ENCODE measurements around the gene SH3BP5.

SH3BP5 gene

DNA sequence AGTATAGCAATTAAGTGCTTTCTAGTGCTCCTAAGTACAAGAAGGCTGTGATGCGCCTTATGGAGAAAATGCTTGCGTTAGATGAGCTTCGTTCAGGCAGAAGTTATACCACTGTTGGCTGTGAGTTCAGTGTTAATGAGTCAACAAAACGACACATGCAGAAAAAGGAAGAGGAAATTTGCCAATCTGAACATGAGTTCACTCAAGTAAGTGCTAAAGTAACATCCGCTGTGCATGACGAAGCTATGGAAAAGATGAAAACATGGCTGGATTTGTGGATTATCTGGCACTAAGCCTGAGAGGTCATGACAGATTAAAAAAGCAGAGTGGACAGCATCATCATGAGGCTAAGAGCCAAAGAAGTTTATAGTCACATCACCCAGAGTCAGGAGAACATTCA is 36.9 kb downstream of the SH3BP5 start:
- DNase-seq, result no peak
- H3K4me3 ChIP-seq (ENCODE audit: low read length), result no peak overlapping the region
- no peak for TF ChIP-seq CTCF (IDR thresholded peaks at IDR 0.05; ENCODE audit: low read length)
- no peak for TF ChIP-seq EZH2 (optimal IDR thresholded peaks at IDR 0.05; ENCODE audit: low read depth, low read length)
- no peak for TF ChIP-seq EZH2phosphoT487 (IDR thresholded peaks at IDR 0.05; ENCODE audit: low read length)
- H3K4me1 ChIP-seq (ENCODE audit: low read length), result peaks cover 20% of the 10 kb centered on the region
- H3F3A ChIP-seq (ENCODE audit: insufficient read depth, low read length), result peaks cover 20% of the 10 kb centered on the region
- no peaks in the 10 kb centered on the region for H4K20me1 ChIP-seq (ENCODE audit: insufficient read depth, low read length)
- no peaks in the 10 kb centered on the region for H3K9me3 ChIP-seq (replicated peaks; ENCODE audit: insufficient read depth, low read length)
- no peak overlapping the region for H2AFZ ChIP-seq (ENCODE audit: low read length)
- no peaks in the 10 kb centered on the region for H3K27me3 ChIP-seq (replicated peaks; ENCODE audit: insufficient read depth, low read length)
- no peak overlapping the region for H3K27ac ChIP-seq (ENCODE audit: low read length)
- H3K9me2 ChIP-seq (replicated peaks; ENCODE audit: insufficient read depth, low read length), result no peaks in the 10 kb centered on the region
- no peaks in the 10 kb centered on the region for H3K36me3 ChIP-seq (replicated peaks; ENCODE audit: insufficient read depth, low read length)
- H3K9ac ChIP-seq (ENCODE audit: low read length), result no peak overlapping the region
- H3K79me2 ChIP-seq (ENCODE audit: low read length), result no peaks in the 10 kb centered on the region
- no peak overlapping the region for H3K4me2 ChIP-seq (ENCODE audit: low read depth, low read length)

GRCh38 chr3:15294929-15295328 is 37.5 kb downstream of the SH3BP5 start:
- no peaks in the 10 kb centered on the region for H4K20me1 ChIP-seq (ENCODE audit: insufficient read depth, low read length)
- H3F3A ChIP-seq (ENCODE audit: insufficient read depth, low read length), result peaks cover 20% of the 10 kb centered on the region
- TF ChIP-seq EZH2phosphoT487 (IDR thresholded peaks at IDR 0.05; ENCODE audit: low read length) (no peak), EZH2 (optimal IDR thresholded peaks at IDR 0.05; ENCODE audit: low read depth, low read length) (no peak), CTCF (IDR thresholded peaks at IDR 0.05; ENCODE audit: low read length) (no peak)
- H3K9me2 ChIP-seq (replicated peaks; ENCODE audit: insufficient read depth, low read length), result no peaks in the 10 kb centered on the region
- peaks cover 21% of the 10 kb centered on the region for H3K4me1 ChIP-seq (ENCODE audit: low read length)
- no peaks in the 10 kb centered on the region for H3K27me3 ChIP-seq (replicated peaks; ENCODE audit: insufficient read depth, low read length)
- H3K9ac ChIP-seq (ENCODE audit: low read length), result no peak overlapping the region
- H3K4me3 ChIP-seq (ENCODE audit: low read length), result no peak overlapping the region
- DNase-seq, result no peak
- H3K36me3 ChIP-seq (replicated peaks; ENCODE audit: insufficient read depth, low read length), result no peaks in the 10 kb centered on the region
- no peak overlapping the region for H3K4me2 ChIP-seq (ENCODE audit: low read depth, low read length)
- no peak overlapping the region for H2AFZ ChIP-seq (ENCODE audit: low read length)
- no peak overlapping the region for H3K27ac ChIP-seq (ENCODE audit: low read length)
- H3K79me2 ChIP-seq (ENCODE audit: low read length), result no peaks in the 10 kb centered on the region
- H3K9me3 ChIP-seq (replicated peaks; ENCODE audit: insufficient read depth, low read length), result no peaks in the 10 kb centered on the region

- H3K4me3 ChIP-seq (ENCODE audit: low read length), result no peak overlapping the region
- H3F3A ChIP-seq (ENCODE audit: insufficient read depth, low read length), result peaks cover 20% of the 10 kb centered on the region
- no peak overlapping the region for H3K9ac ChIP-seq (ENCODE audit: low read length)
- peak overlapping the region; percentile 87; the same call in 1 of the 2 replicates for H3K27ac ChIP-seq (ENCODE audit: low read length)
- peaks cover 21% of the 10 kb centered on the region for H3K4me1 ChIP-seq (ENCODE audit: low read length)
- TF ChIP-seq EZH2 (optimal IDR thresholded peaks at IDR 0.05; ENCODE audit: low read depth, low read length) (no peak), EZH2phosphoT487 (IDR thresholded peaks at IDR 0.05; ENCODE audit: low read length) (no peak), CTCF (IDR thresholded peaks at IDR 0.05; ENCODE audit: low read length) (no peak)
- no peak for DNase-seq
- no peaks in the 10 kb centered on the region for H3K79me2 ChIP-seq (ENCODE audit: low read length)
- no peaks in the 10 kb centered on the region for H3K9me3 ChIP-seq (replicated peaks; ENCODE audit: insufficient read depth, low read length)
- no peak overlapping the region for H3K4me2 ChIP-seq (ENCODE audit: low read depth, low read length)
- no peaks in the 10 kb centered on the region for H3K9me2 ChIP-seq (replicated peaks; ENCODE audit: insufficient read depth, low read length)
- no peaks in the 10 kb centered on the region for H3K36me3 ChIP-seq (replicated peaks; ENCODE audit: insufficient read depth, low read length)
- no peaks in the 10 kb centered on the region for H3K27me3 ChIP-seq (replicated peaks; ENCODE audit: insufficient read depth, low read length)
- no peaks in the 10 kb centered on the region for H4K20me1 ChIP-seq (ENCODE audit: insufficient read depth, low read length)
- no peak overlapping the region for H2AFZ ChIP-seq (ENCODE audit: low read length)
Measured at GRCh38 chr3:15292765-15293522, 39.4 kb downstream of the SH3BP5 start.
